ENCODE results near the gene PANK2. TPM values are rescaled to one million over a fixed set of nuclear protein-coding genes. Genes with fewer than 3 reads are reported as not detected.

PANK2 gene
- total and polyA plus RNA-seq, 10 of the 15 experiments (the other 5 are each of a cell fraction or from before 2014, with no cell fraction given): 13.2 to 43.4 (median 33.3) TPM

DNA sequence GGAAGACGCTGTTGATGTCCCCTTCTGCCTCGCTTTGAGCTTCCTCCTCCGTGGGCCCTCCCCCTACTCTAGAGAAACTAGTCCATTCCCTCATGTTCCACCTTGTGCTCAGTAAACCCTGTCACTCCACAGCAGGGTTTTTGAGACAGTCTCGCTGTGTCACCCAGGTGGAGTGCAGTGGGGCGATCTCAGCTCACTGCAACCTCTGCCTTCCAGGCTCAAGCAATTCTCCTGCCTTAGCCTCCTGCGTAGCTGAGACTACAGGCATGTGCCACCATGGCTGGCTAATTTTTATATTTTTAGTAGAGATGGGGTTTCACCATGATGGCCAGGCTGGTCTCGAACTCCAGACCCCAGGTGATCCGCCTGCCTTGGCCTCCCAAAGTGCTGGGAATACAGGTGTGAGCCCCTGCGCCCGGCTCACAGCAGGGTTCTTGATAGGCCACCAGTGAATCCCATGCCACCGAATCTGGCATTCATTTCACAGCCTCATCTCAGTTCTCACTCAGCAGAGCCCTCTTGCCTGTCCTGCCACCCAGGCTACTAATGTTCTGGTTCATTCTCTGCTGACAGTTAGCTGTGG is 36.0 kb downstream of the PANK2 start:
- Histone ChIP-seq H3K9me3 (replicated peaks; ENCODE audit: control insufficient read depth, insufficient read depth, low read length) (no peaks in the 10 kb centered on the region), H4K20me1 (ENCODE audit: control insufficient read depth, insufficient read depth) (peaks cover 3% of the 10 kb centered on the region; the same call in 1 of the 2 replicates), H3K9ac (ENCODE audit: control insufficient read depth, insufficient read depth, low read length) (no peak overlapping the region), H3K4me2 (ENCODE audit: control insufficient read depth, insufficient read depth) (no peak overlapping the region), H2AFZ (ENCODE audit: control insufficient read depth, low read depth, low read length) (no peak overlapping the region), H3K4me1 (ENCODE audit: control insufficient read depth, insufficient read depth, low read length) (no peaks in the 10 kb centered on the region), H3K36me3 (ENCODE audit: control insufficient read depth in 2 of 2, insufficient read depth in 2 of 2, low read length in 1 of 2) (peaks cover 26 to 27% of the 10 kb centered on the region in 2 experiments), H3K27me3 (replicated peaks in 1 of 2; ENCODE audit: control insufficient read depth in 2 of 2, insufficient read depth in 2 of 2, low read length in 1 of 2) (no peaks in the 10 kb centered on the region), H3K79me2 (ENCODE audit: control insufficient read depth, insufficient read depth, low read length) (no peaks in the 10 kb centered on the region; the same call in 1 of the 2 replicates), H3K4me3 (no peak overlapping the region), H3K27ac (ENCODE audit: control insufficient read depth, insufficient read depth) (no peak overlapping the region)
- no TSS peak for BruUV-seq (replicated peaks)
- ChIA-PET SMC1A (ENCODE audit: uncharacterized antibody, unreplicated experiment) (no interaction called here), RAD21 (ENCODE audit: unreplicated experiment) (no interaction called here), CTCF (no interaction called here), POLR2A (interaction anchor here (0.5 kb wide), 1 partner anchor 33 kb away, joined by 4 read pairs; no protein-coding TSS in a partner anchor)
- TF ChIP-seq EZH2 (IDR thresholded peaks at IDR 0.05; ENCODE audit: borderline replicate concordance, control insufficient read depth, low read depth, low read length) (no peak), ZZZ3 (IDR thresholded peaks at IDR 0.05; ENCODE audit: control insufficient read depth, insufficient read length, low read depth) (no peak), JUND (IDR thresholded peaks at IDR 0.05; ENCODE audit: low read depth, low read length) (no peak), ZBED1 (IDR thresholded peaks at IDR 0.05; ENCODE audit: borderline replicate concordance) (no peak), TARDBP (IDR thresholded peaks at IDR 0.05; ENCODE audit: borderline replicate concordance) (no peak), PML (IDR thresholded peaks at IDR 0.05; ENCODE audit: low read length) (0 out of 2 replicates have a peak, but pooled peaks have one; percentile 13), SMARCA5 (IDR thresholded peaks at IDR 0.05) (no peak), LARP7 (IDR thresholded peaks at IDR 0.05) (no peak)
- 93% methylated on average over 11 of the region's 11 CpGs for WGBS (ENCODE audit: insufficient coverage, insufficient replicate concordance, low lambda C conversion rate, missing lambda C conversion rate)
- in situ Hi-C loops (cut with MboI) (no loop called here), intact Hi-C loops (cut with micrococcal nuclease; ENCODE audit: unreplicated experiment) (no loop called here)
- DNase-seq (ENCODE audit: low read depth, low spot score) (no peak), ATAC-seq (no peak), FAIRE-seq (no peak)

Data from GM12878 (cell line).